IPS-NIHi7 (cell line): ENCODE measurements around the gene CCNC.
A peak's percentile ranks its signal among the peaks of the same experiment; 100 is the strongest.

Experiments used
- DNase-seq: peaks from one replicate; pipeline ENCODE4 v3.0.0; 2012; ENCODE audit warnings: mixed read lengths; ENCODE audit errors: extremely low spot score

The CCNC gene

DNA sequence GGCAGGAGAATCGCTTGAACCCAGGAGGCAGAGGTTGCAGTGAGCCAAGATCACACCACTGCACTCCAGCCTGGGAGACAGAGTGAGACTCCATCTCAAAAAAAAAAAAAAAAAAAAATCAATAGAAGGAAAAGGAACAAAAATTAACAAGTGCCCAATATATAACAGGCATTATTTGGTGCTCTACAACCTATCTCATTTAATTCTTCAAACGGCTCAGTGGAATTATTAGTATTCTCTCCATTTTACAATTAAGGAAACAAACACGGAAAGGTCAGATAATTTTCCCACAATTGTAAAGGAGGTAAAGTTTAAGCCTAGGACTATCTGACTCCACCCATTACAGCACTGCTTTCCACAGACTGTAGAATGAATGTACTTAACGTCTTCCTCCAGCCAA lies 19.8 kb downstream of the CCNC start:
- DNase-seq, result no peak

DNA sequence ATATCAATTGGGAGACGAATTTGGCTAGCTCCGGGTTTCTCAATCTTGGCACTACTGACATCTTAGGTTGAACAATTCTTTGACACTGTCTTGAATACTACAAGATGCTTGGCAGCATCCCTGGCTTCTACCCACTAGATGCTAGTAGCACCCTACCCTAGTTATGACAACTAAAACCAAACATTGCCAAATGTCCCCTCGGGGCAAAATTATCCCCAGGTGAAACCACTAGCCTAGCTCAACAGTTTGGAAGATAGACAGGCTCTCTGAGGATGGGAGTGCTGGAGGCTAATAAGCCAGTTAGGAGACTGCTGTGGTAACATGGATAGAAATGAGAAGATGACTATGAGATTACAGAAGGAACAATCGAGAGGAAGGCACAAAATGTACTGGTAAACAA lies 20.9 kb downstream of the CCNC start:
- no peak for DNase-seq

DNA sequence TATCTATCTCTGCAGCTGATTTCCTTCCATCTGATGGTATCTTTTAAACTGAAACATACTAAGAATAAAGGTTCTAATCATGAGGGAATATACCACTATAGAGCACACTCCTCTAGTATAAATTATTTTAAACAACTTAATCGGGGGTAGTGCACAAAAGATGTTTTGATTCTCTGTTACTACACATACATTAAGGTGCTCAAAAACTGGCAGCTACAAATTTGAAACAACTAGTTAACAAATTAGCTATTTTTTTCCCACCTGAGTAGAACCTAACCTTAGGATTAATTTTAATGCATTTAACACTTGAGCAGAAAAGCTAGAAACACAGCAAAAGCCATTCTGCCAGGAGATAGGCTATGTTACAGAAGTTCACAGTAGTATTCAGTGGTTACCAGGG lies 23.0 kb downstream of the CCNC start:
- no peak for DNase-seq

DNA sequence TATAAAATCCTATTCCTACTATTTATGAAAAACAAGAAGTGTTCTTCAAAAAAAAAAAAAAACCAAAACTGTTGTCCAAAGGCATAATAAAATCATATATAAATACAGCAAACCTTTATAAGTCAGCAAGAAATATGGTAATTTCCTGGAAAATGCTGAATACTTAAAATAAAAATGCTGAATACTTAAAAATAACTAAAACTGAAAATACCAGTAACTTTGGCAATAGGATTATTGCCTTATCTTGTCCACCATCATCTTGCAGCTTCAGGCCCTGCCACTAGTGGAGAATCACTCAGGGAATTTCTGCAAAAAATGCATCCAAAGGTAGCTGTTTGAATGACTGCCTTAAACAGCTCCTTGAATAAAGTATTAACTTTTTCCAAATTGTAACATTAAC lies 24.5 kb downstream of the CCNC start:
- DNase-seq, result no peak

DNA sequence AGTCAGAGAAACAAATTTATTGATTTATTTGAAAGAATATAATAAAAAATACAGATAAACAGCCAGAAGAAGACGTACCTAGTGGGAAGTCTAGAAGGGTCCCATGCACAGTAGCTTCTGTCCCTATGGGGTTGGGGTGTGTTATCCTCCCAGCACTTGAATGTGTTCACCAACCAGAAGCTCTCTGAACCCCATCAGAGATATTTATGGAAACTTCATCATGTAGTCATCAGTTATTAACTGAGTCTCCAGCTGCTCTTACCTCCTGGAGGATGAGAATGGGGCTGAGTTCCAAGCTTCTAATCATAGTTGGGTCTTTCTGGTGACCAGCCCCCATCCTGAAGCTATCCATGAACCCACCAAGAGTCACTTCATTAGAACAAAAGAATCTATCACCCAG lies 37.8 kb downstream of the CCNC start:
- DNase-seq, result no peak

DNA sequence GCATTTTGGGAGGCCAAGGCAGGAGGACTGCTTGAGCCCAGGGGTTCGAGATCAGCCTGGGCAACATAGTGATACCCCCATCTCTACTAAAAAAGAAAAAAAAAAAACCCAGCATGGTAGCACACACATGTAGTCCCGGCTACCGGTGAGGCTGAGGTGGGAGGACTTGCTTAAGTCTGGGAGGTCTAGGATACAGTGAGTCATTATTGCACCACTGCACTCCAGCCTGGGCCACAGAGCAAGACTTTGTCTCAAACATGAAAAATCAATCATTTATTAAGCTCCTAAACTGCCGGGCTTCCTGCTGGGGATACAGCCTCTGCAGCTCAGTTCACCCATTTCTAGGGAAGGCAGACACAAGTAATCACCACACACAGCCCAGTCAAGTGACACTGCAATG lies 45.9 kb downstream of the CCNC start:
- DNase-seq, result no peak

DNA sequence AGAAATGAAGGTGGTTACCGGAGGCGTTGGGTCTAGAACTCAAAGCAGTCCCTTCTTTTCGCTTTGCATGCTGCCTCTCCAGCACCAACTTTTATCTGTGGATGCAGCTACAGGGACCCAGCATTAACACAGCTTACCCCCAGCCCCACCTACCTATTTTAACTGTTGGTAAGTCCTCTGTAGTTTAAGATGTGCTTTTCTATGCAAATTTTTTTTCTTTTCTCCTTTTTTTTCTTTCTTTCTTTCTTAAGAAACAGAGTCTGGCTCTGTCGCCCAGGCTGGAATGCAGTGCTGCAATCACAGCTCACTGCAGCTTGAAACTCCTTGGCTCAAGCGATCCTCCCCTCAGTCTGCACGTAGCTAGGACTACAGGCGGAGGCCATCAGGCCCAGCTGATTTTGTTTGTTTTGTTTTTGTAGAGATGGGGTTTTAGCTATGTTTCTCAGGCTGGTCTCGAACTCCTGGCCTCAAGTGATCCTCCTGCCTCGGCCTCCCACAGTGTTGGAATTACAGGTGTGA lies 46.8 kb downstream of the CCNC start:
- DNase-seq, result peak; percentile 41

DNA sequence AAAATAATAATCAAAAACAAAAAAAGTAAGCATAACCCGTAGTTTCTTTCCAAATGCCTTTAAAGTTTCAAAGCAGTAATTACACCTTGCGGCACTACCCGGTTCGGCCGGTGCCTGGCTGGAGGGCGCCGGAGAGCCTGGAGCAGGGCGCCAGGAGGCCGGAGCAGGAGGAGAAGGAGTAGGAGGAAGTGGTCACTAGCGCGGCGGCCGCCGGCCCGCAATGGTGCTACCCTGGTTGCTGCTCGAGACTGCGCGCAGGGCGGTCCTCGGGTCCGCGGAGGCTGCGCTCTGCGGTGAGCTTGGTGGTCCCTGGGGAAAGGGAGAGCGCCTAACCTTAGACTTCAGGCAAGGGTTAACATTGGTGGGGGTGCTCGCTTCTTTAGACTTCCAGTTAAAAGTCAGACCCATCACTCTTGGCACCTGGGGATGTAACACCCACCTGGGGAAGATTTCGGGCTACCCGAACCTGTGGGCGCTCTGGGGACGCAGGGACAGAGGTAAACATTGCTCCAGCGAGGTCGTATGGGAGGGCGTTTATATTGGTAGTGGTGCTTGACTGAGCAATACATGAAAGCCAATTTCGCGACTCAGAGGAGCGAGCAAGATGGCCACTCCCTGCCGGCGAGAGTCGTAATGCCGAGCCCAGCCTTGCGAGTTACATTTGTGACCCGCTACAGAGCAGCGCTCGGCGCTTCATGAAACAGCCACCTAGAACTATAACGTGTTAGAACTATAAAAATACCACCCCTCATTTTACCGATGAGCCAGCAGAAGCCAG lies 47.4 kb downstream of the CCNC start:
- DNase-seq, result peak; percentile 88

DNA sequence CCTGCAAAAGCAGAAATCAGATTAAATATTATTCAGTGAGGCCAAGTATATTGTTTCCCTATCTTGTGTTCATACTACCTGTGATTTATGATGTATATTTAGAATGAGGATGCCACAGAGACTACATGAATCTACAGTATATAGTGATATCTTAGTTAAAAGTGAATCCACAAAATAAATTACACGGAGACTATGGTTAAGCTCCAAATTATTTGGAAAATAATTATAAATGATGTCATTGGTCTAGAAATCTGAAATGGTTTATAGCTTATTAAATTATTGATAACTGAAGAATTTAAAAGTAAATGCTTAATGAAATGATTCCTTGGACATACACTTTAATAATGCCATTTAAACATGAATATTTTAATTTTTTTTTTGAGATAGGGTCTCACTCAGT lies 49.0 kb downstream of the CCNC start:
- DNase-seq, result no peak

DNA sequence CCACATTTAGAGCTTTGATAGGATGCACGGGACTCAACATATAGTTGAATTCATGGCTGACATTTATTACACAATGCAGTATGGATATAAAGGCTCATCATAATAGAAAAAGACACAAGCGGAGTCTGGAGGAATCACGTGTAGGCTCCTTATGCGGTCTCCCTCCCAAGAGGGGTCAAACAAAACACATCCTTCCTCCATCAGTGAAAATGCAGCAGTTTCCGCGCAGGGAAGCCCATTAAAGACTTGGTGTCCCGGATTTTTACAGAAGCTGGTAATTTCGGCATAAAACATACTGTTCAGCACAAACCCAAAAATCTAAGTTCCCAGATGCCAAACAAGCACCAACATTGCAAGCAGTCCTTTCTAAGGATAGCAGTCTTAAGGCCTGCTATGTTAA lies 54.4 kb downstream of the CCNC start:
- DNase-seq, result peak; percentile 12

DNA sequence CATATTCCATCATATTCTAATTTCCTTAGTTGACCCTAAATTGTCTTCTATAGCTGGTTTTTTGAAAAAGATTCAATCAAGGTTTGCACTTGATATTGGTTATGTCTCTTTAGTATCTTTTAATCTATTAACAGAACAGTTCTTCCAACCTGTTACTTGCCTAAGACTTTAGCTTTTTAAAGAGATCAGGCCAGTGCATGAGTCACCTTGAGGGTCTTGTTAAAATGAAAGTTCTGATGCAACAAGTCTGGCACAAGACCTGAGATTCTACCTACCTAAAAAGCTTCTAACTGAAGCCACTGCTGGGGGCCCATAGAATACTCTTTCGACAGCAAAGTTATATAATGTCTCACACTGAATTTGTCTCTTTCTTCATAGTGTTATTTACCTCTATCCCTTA lies 56.4 kb downstream of the CCNC start:
- no peak for DNase-seq

DNA sequence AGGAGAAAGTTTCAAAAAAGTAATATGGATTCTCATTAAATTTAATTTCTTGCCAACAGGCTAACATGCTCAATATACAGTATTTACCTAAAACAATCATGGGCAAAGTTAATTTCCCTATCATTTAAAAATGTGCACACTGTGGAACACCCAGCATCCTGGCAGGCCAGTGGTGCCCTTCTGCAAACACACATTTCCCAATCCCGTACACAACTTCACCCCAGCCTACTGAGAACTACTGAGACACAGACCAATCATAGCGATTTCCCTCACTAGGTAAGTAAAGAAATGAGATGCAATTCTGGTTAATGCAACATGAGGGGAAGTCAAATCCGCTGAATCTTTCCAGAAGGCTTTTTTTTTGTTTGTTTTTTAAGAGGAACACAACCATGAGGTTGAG lies 60.8 kb downstream of the CCNC start:
- no peak for DNase-seq

DNA sequence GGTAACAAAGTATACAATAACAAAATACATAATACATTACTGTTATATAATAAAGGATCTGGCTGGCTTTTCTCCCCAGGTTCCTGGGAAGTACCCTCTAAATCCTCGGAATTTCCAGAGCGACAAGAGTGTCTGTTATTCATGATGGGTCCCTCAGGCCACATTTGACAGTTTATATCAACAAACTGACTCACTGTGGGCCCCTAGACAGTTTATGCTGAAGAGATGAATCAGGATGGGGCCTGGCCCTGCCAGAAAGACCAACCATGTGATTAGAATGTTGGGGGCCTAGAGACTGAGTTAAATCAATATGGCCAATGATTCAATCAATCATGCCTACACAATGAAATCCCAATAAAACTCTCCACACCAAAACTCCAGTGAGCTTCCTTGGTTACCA lies 66.7 kb downstream of the CCNC start:
- no peak for DNase-seq

DNA sequence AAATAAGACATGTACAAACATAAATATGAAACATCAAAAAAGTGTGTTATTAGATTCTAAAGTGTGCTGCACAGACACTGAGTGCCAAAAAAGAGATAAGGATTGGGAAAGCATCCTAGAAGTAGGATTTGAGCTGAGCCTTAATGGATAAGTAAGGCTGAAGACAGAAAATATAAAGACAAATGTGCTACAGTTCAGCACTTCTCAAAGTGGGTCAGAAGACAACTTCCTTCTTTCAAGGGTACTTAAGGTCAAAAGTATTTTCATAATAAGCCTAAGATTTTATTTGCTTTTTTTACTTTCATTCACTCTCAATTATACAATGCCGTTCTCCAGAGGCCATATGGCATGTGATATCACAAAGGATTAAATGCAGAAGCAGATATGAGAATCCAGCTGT lies 70.0 kb downstream of the CCNC start:
- DNase-seq, result no peak

DNA sequence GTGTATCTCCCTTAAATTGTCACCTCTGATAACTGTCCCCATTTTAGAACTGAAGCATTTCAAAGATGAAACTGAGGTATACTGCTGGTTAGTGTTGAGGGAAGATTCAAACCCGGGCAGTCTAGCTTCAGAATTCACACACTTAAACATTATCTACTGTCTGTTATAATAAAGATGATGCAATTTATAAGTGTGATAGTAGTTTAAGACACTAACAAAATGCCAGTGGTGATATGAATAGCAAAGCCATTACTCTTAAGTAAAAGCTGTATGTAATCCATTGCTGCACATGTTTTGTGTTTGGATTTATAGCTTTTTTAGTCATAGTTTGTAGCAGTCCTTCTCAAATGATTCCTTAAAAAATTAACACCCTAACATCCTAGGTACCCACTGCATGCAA lies 73.0 kb downstream of the CCNC start:
- no peak for DNase-seq
